ENCODE measurements around the gene TBK1. TPM values are rescaled to one million over a fixed set of nuclear protein-coding genes. Genes with fewer than 3 reads are reported as not detected.
"Not testable (repeated sequence)": the region's sequence is repeated elsewhere in the genome, so short reads cannot be mapped to it uniquely, and the experiment has no call there.

Gene TBK1
- total RNA-seq, 1 donor, result 36.2 TPM

- no peaks in the 10 kb centered on the region for H3K79me2 ChIP-seq (ENCODE audit: insufficient read depth, low read length)
These were observed 70.9 kb downstream of the TBK1 start for GRCh38 chr12:64522807-64523206.

GRCh38 chr12:64523565-64524444 lies 71.9 kb downstream of the TBK1 start:
- H3K27me3 ChIP-seq (ENCODE audit: insufficient read depth, low read length); H3K4me2 ChIP-seq (ENCODE audit: insufficient read depth, low read length); DNase-seq (ENCODE audit: insufficient read length, low spot score, missing footprints); H3K9me3 ChIP-seq (ENCODE audit: low read depth, low read length); H3K79me2 ChIP-seq (ENCODE audit: insufficient read depth, low read length); H4K20me1 ChIP-seq (ENCODE audit: insufficient read depth, low read length); H3K4me3 ChIP-seq (ENCODE audit: insufficient read depth, low read length); H3K27ac ChIP-seq (ENCODE audit: low read depth, low read length); H2AFZ ChIP-seq (ENCODE audit: low read length); H3K36me3 ChIP-seq (ENCODE audit: insufficient read depth, low read length): not testable (repeated sequence)
- H3K4me1 ChIP-seq (ENCODE audit: insufficient read depth, low read length), result peaks cover 21% of the 10 kb centered on the region

More at GRCh38 chr12:64522807-64523206, 70.9 kb downstream of the TBK1 start:
- Histone ChIP-seq H2AFZ (ENCODE audit: low read length) (peak overlapping the region; percentile 52), H3K4me3 (ENCODE audit: insufficient read depth, low read length) (peak overlapping the region; percentile 20), H3K36me3 (ENCODE audit: insufficient read depth, low read length) (no peaks in the 10 kb centered on the region), H3K27ac (ENCODE audit: low read depth, low read length) (peak overlapping the region; percentile 74), H4K20me1 (ENCODE audit: insufficient read depth, low read length) (no peaks in the 10 kb centered on the region), H3K4me2 (ENCODE audit: insufficient read depth, low read length) (peak overlapping the region; percentile 59), H3K4me1 (ENCODE audit: insufficient read depth, low read length) (peaks cover 21% of the 10 kb centered on the region), H3K9me3 (ENCODE audit: low read depth, low read length) (no peaks in the 10 kb centered on the region), H3K27me3 (ENCODE audit: insufficient read depth, low read length) (no peaks in the 10 kb centered on the region)
- TF ChIP-seq CTCF (IDR thresholded peaks at IDR 0.05; ENCODE audit: extremely low read depth, low read depth, low read length), result no peak
- no peak for DNase-seq (ENCODE audit: insufficient read length, low spot score, missing footprints)

GRCh38 chr12:64525461-64526160 lies 73.7 kb downstream of the TBK1 start:
- no peak for DNase-seq (ENCODE audit: insufficient read length, low spot score, missing footprints)
- no peak for TF ChIP-seq CTCF (IDR thresholded peaks at IDR 0.05; ENCODE audit: extremely low read depth, low read depth, low read length)
- no peaks in the 10 kb centered on the region for H3K9me3 ChIP-seq (ENCODE audit: low read depth, low read length)

GRCh38 chr12:64526859-64527258 lies 74.9 kb downstream of the TBK1 start:
- no peaks in the 10 kb centered on the region for H4K20me1 ChIP-seq (ENCODE audit: insufficient read depth, low read length)
- no peak overlapping the region for H3K4me3 ChIP-seq (ENCODE audit: insufficient read depth, low read length)
- peaks cover 20% of the 10 kb centered on the region for H3K4me1 ChIP-seq (ENCODE audit: insufficient read depth, low read length)
- TF ChIP-seq CTCF (IDR thresholded peaks at IDR 0.05; ENCODE audit: extremely low read depth, low read depth, low read length), result no peak
- H3K9me3 ChIP-seq (ENCODE audit: low read depth, low read length), result no peaks in the 10 kb centered on the region
- no peaks in the 10 kb centered on the region for H3K79me2 ChIP-seq (ENCODE audit: insufficient read depth, low read length)
- DNase-seq (ENCODE audit: insufficient read length, low spot score, missing footprints), result no peak
- no peak overlapping the region for H3K27ac ChIP-seq (ENCODE audit: low read depth, low read length)
- H3K4me2 ChIP-seq (ENCODE audit: insufficient read depth, low read length), result no peak overlapping the region
- H3K36me3 ChIP-seq (ENCODE audit: insufficient read depth, low read length), result no peaks in the 10 kb centered on the region
- H2AFZ ChIP-seq (ENCODE audit: low read length), result no peak overlapping the region
- no peaks in the 10 kb centered on the region for H3K27me3 ChIP-seq (ENCODE audit: insufficient read depth, low read length)

More at GRCh38 chr12:64525461-64526160, 73.7 kb downstream of the TBK1 start:
- H3K4me1 ChIP-seq (ENCODE audit: insufficient read depth, low read length), result peaks cover 21% of the 10 kb centered on the region
- H3K4me3 ChIP-seq (ENCODE audit: insufficient read depth, low read length), result no peak overlapping the region
- no peaks in the 10 kb centered on the region for H3K79me2 ChIP-seq (ENCODE audit: insufficient read depth, low read length)
- no peaks in the 10 kb centered on the region for H4K20me1 ChIP-seq (ENCODE audit: insufficient read depth, low read length)
- H3K36me3 ChIP-seq (ENCODE audit: insufficient read depth, low read length), result no peaks in the 10 kb centered on the region
- H3K27me3 ChIP-seq (ENCODE audit: insufficient read depth, low read length), result no peaks in the 10 kb centered on the region
- H3K4me2 ChIP-seq (ENCODE audit: insufficient read depth, low read length), result no peak overlapping the region
- H2AFZ ChIP-seq (ENCODE audit: low read length), result no peak overlapping the region
- no peak overlapping the region for H3K27ac ChIP-seq (ENCODE audit: low read depth, low read length)

All from osteoblast (primary cell).